HG03354 (cell line): ENCODE measurements around the gene RUNX2.

Experiments used
- ATAC-seq: cut with Tn5 transposase; IDR thresholded peaks from one replicate; pipeline ENCODE4 v1.9.1; 2021; ENCODE audit warnings: mild to moderate bottlenecking; ENCODE audit not compliant: unreplicated experiment, poor library complexity, severe bottlenecking

Gene RUNX2

GRCh38 chr6:45498591-45498990, 170.5 kb downstream of the RUNX2 start:
- ATAC-seq = no peak

DNA sequence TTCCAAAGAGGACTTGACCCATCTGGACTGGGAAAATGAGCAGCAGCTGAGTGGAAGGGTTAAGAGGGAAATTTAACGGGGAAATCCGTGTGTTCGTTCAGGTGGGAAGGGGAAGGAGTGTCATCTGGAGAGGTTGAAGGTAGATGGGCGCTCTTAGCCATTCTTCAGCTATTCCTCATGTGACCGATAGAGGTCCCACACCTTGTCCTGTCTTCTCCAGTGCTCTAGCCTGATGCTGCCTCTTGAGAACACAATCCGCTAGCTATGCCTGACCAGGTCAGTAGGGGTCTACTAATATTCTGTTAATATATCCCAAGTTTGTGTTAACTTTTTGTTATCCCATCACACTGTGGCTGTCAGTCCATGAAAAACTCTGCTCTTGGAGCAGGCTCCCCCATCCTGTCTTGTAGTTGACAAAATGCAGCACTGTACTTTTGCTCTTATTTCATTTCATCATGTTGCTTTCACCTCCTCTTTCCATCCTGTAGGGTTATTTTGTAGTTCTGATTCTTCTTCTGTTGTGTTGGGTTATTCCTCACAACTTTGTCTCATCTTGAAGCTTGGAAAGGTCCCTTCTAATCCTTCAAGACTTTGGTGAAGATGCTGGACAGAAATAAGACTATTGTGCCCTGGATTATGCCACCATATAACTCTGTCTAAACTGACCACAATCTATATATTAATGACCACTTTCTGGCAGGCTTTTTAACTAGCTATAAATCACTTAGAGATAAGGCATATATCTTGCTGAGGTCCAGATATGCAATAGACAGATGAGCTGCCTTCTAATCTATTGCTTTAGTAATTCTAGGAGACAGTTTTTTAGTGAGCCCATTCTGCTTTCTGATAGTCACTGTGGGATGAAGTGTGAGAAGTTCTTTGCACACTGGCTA, 173.0 kb downstream of the RUNX2 start:
- ATAC-seq = no peak

GRCh38 chr6:45502456-45502855, 174.3 kb downstream of the RUNX2 start:
- ATAC-seq = no peak

- no peak for ATAC-seq
Observed at GRCh38 chr6:45504947-45505346, 176.8 kb downstream of the RUNX2 start.

GRCh38 chr6:45505470-45505869, 177.3 kb downstream of the RUNX2 start:
- ATAC-seq = no peak

GRCh38 chr6:45507186-45507585, 179.1 kb downstream of the RUNX2 start:
- no peak for ATAC-seq

- ATAC-seq = no peak
Observed at GRCh38 chr6:45509426-45509825, 181.3 kb downstream of the RUNX2 start.

GRCh38 chr6:45512717-45513116, 184.6 kb downstream of the RUNX2 start:
- ATAC-seq = no peak

GRCh38 chr6:45513213-45513618, 185.1 kb downstream of the RUNX2 start:
- ATAC-seq = no peak

DNA sequence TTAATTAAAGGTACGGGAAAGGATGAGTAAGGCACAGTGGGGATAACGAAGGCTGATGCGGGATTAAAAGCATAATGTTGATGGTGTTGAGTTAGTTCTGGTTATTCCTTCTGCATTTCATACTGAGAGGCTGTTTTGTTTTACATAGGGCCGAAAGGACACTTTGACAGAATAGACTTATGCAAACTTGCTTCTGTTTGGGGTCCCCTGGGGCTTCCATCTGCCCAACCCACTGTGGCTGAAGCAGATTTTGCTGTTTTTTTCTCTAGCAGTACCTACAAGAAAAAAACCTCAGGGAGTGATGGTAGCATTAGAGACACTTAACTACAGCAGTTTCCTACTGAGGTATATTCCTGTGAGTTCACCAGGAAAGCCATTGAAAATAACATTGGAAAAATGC, 185.7 kb downstream of the RUNX2 start:
- ATAC-seq = no peak

DNA sequence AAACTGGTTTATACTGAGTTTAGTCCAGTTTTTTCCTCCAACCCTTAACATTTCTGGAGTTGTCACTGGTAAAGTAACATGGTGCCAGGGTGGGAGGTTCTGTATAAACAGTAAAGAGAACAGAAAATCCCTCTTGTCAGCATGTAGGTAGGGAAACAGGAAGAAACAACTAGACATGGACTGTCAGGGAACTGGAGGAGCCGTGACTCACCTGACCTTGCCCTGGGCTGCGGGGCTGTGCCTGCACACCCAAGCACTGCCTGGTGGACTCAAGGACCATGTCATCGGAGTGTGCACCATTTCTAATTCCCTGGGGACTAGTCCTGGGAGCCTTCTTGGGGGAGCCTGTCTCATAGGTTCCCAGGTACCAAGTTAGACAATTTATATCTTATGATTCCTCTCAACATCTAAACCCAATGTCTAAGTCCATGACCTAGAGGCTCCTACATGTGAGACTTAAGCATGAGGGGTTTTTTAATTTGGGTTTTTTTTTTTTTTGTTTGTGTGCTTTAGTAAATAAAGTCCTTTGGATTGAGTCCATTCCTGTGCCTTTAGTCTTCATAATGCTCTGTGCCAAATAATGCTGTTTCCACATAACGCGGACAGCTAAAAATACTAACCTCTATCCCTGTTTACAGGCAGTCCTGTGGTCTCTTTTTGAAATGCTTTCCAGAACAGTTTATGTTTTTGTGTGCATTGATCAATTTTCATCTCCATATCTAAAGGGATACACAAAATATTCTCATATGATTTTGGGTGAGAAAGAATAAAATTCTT, 186.5 kb downstream of the RUNX2 start:
- no peak for ATAC-seq

DNA sequence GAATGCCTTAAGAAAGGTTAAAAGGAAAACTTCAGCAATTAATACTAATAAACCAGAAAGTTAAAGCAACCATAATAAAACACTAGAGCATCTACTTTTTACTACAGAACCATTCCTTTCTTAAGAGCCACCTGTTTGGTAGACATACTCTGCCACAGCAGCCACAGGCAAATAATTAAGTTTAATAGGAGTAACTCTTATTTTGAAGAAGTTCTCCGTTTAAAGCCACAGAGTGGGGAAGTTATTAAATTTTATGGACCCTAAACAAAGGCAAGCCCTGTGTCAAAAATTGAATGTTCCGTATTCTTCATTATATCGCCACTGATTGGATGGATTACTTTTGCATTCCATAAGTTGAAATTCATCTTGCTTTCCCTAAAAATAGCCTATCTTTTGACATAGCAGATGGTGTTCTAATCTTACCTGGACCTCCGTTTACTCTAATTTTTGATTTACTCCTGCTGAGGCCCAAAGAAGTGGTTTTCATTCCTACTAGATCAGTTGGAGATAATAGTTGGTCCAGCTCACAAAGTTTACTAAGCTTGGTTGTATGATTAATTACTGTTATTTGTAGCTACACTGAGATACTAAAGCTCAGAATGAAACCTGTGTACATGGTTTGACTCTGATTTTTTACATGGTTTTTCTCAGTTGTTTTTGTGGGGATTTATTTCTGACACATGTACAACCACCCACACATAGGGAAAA, 190.0 kb downstream of the RUNX2 start:
- no peak for ATAC-seq

GRCh38 chr6:45521226-45521625, 193.1 kb downstream of the RUNX2 start:
- ATAC-seq = no peak

GRCh38 chr6:45522486-45522885, 194.4 kb downstream of the RUNX2 start:
- ATAC-seq = no peak

- ATAC-seq = no peak
Observed at GRCh38 chr6:45527210-45527609, 199.1 kb downstream of the RUNX2 start.

- no peak for ATAC-seq
Observed at GRCh38 chr6:45531999-45532595, 204.0 kb downstream of the RUNX2 start.

DNA sequence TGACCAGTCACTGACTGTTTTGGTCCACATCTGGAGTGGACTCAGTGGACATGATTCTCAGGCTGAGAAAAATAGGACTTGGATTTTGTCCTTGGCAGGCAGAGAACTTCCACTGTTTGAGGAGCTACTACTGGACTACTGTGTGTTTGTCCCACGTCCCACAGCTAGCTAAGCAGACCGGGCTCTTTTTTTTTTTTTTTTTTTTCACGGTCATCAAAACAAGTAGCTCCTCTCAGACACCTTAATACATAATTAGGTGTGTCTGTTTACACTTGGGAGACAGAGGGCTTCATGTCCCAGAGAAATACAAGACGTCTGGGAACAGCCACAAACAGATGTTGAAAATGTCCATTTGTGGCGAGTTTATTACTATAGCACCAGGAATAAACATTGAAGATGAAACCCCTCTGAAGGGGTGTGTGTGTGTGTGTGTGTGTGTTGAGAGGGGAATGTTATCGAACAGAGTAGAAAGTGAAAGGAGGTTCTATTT, 204.6 kb downstream of the RUNX2 start:
- ATAC-seq = no peak

GRCh38 chr6:45533386-45533785, 205.3 kb downstream of the RUNX2 start:
- no peak for ATAC-seq

- no peak for ATAC-seq
Observed at GRCh38 chr6:45535933-45536332, 207.8 kb downstream of the RUNX2 start.

DNA sequence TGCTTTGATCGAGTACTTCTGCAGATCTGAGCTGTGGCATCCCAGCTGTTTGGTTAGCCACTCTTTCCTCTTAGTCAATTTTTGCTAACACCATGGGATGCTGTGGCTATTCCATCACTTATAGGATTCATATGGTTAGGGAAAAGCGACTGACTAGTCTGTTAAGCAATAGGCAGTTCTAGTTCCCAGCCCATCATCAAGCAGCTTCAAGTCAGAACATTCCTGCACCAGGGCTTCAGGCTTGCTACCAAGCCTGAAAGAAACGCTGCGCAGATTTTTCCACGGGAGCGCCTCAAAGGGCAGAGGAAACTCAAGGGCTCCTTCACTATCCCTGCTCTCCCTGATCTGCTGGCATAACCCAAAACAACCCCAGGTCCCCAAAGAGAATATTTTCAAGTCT, 209.4 kb downstream of the RUNX2 start:
- no peak for ATAC-seq
